Testis (tissue), 2 donors: ENCODE results near the gene ARHGAP9.
A peak's percentile ranks its signal among the peaks of the same experiment; 100 is the strongest.

Experiments used
- CTCF ChIP-seq, 3 experiments: fragments of 450-650 bp in 2 of 3; fragments of 200-600 bp in 1 of 3; sonication (generic) in 1 of 3; IDR thresholded peaks; one replicate each; pipeline ENCODE4 v1.5.1; 2016 to 2019; ENCODE audit warnings: antibody characterized with exemption in 3 of 3, mild to moderate bottlenecking in 2 of 3, moderate library complexity in 1 of 3
- POLR2A ChIP-seq: fragments of 450-650 bp; IDR thresholded peaks from one replicate; pipeline ENCODE4 v1.6.1; 2017; ENCODE audit warnings: antibody characterized with exemption, mild to moderate bottlenecking, moderate library complexity

DNA sequence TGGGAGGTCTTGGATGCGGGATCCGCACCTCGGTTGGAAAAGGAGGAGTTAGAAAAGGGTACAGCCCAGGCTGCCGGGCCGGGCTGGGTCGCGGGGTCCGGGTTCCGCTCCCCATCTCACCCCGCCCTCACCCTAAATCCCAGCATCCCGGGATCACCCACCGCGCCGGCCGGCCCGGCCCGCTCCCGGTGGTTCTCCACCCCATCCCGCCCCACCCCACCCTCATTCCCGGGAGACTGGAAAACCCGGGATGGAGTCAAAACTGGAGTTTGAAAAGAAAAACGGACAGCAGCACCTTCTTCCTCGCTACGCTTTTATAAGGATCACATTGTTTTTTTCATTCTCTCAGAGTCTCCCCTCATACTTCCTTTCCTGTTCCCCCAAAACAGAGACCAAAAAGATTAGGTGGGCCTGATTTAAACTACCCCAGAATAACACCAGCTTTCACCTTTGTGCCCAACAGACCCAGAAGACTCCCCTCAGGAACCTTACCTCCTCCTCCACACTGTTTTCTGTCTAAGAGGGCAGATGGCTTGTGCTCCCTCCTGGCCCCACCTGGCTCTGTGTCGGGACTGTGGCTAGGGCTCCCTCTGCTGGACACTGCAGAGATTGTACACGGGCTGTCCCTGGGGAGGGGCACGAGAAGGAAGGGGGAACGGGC, 17.3 kb downstream of the ARHGAP9 start:
- TF ChIP-seq POLR2A, result no peak
- peak; percentile 91 to 97 (median 96) for TF ChIP-seq CTCF (IDR thresholded peaks at IDR 0.05)
